Muscle of leg (tissue), 11 donors: Measurements from ENCODE around the gene USP33. TPM values are rescaled to one million over a fixed set of nuclear protein-coding genes. Genes with fewer than 3 reads are reported as not detected.

Experiments
- DNase-seq: peaks from one replicate; pipeline ENCODE4 v3.0.0; 2013
- H3K27ac ChIP-seq: one replicate; pipeline ENCODE4 v1.5.1; 2013; ENCODE audit warnings: mild to moderate bottlenecking, low read length, control low read depth
- H3K27me3 ChIP-seq: one replicate; pipeline ENCODE4 v1.6.1; 2013; ENCODE audit warnings: low read length; ENCODE audit not compliant: control insufficient read depth, insufficient read depth
- H3K36me3 ChIP-seq: one replicate; pipeline ENCODE4 v1.6.1; 2013; ENCODE audit warnings: low read length; ENCODE audit not compliant: control insufficient read depth, insufficient read depth
- H3K4me1 ChIP-seq: one replicate; pipeline ENCODE4 v1.6.1; 2013; ENCODE audit warnings: low read length; ENCODE audit not compliant: control insufficient read depth, insufficient read depth
- H3K4me3 ChIP-seq: one replicate; pipeline ENCODE4 v1.5.1; 2013; ENCODE audit warnings: low read length, control low read depth
- H3K9me3 ChIP-seq: replicated peaks from 2 replicates; pipeline ENCODE4 v1.6.1; 2013; ENCODE audit warnings: low read depth, low read length; ENCODE audit not compliant: control insufficient read depth
- WGBS: methylation state at CpG from one replicate; pipeline ENCODE4 v1.1.5; 2013; ENCODE audit warnings: missing lambda C conversion rate; ENCODE audit not compliant: insufficient coverage; 5-methylcytosine and 5-hydroxymethylcytosine counted together
- polyA plus RNA-seq, 8 donors: library from polyadenylated mRNA; unstranded; fragments of 120-200 nt; gene quantifications; one replicate each; pipeline versions ENCODE4 v1.2.1 to v1.2.3, GENCODE V29; 2013; ENCODE audit warnings: inconsistent platforms in 1 of 8, low replicate concordance in 1 of 8; ENCODE audit not compliant: insufficient read length in 8 of 8, insufficient read depth in 1 of 8
- total RNA-seq: library from RNA; stranded (reverse); fragments of 120-200 nt; gene quantifications from one replicate; pipeline ENCODE4 v1.2.4, GENCODE V29; 2013

The USP33 gene
- total and polyA plus RNA-seq, 9 donors, result 27.4 to 47.2 (median 33.0) TPM

- H3K36me3 ChIP-seq, result peaks cover 3% of the 10 kb centered on the region
- H3K9me3 ChIP-seq, result no peaks in the 10 kb centered on the region
- no peak overlapping the region for H3K4me3 ChIP-seq
- WGBS, result 92% methylated on average over 5 of the region's 6 CpGs
- H3K4me1 ChIP-seq, result no peaks in the 10 kb centered on the region
- H3K27me3 ChIP-seq, result no peaks in the 10 kb centered on the region
- no peak for DNase-seq
- H3K27ac ChIP-seq, result no peak overlapping the region
Observed at GRCh38 chr1:77673030-77673429, 86.6 kb downstream of the USP33 start.

- no CpG with 5 or more reads among the region's 2 CpGs for WGBS
- H3K36me3 ChIP-seq, result peaks cover 3% of the 10 kb centered on the region
- no peaks in the 10 kb centered on the region for H3K9me3 ChIP-seq
- H3K4me3 ChIP-seq, result no peak overlapping the region
- no peak overlapping the region for H3K27ac ChIP-seq
- no peak for DNase-seq
- no peaks in the 10 kb centered on the region for H3K27me3 ChIP-seq
- H3K4me1 ChIP-seq, result no peaks in the 10 kb centered on the region
Observed at GRCh38 chr1:77672374-77672773, 87.3 kb downstream of the USP33 start.

- peaks cover 3% of the 10 kb centered on the region for H3K36me3 ChIP-seq
- DNase-seq, result no peak
- no peak overlapping the region for H3K4me3 ChIP-seq
- no peaks in the 10 kb centered on the region for H3K27me3 ChIP-seq
- WGBS, result no CpG with 5 or more reads among the region's 5 CpGs
- no peaks in the 10 kb centered on the region for H3K9me3 ChIP-seq
- no peaks in the 10 kb centered on the region for H3K4me1 ChIP-seq
- no peak overlapping the region for H3K27ac ChIP-seq
Observed at GRCh38 chr1:77671836-77672235, 87.8 kb downstream of the USP33 start.

- no peak for DNase-seq
- Histone ChIP-seq H3K27ac (no peak overlapping the region), H3K4me3 (no peak overlapping the region), H3K36me3 (no peaks in the 10 kb centered on the region), H3K4me1 (no peaks in the 10 kb centered on the region), H3K27me3 (no peaks in the 10 kb centered on the region), H3K9me3 (no peaks in the 10 kb centered on the region)
- whole genome bisulfite sequencing, result 95% methylated on average over 7 of the region's 7 CpGs
Observed at GRCh38 chr1:77670330-77670729, 89.3 kb downstream of the USP33 start.

- Histone ChIP-seq H3K4me3 (no peak overlapping the region), H3K4me1 (no peaks in the 10 kb centered on the region), H3K36me3 (no peaks in the 10 kb centered on the region), H3K27me3 (no peaks in the 10 kb centered on the region), H3K9me3 (no peaks in the 10 kb centered on the region), H3K27ac (no peak overlapping the region)
- no CpG with 5 or more reads among the region's 1 CpG for WGBS
- no peak for DNase-seq
Observed at GRCh38 chr1:77668924-77669449, 90.7 kb downstream of the USP33 start.

- no peak overlapping the region for H3K27ac ChIP-seq
- no peaks in the 10 kb centered on the region for H3K4me1 ChIP-seq
- no CpG with 5 or more reads among the region's 3 CpGs for WGBS
- peaks cover 4% of the 10 kb centered on the region for H3K36me3 ChIP-seq
- DNase-seq, result no peak
- no peaks in the 10 kb centered on the region for H3K27me3 ChIP-seq
- no peak overlapping the region for H3K4me3 ChIP-seq
- H3K9me3 ChIP-seq, result no peaks in the 10 kb centered on the region
Observed at GRCh38 chr1:77664939-77665516, 94.6 kb downstream of the USP33 start.

GRCh38 chr1:77661696-77662095, 98.0 kb downstream of the USP33 start:
- Histone ChIP-seq H3K27ac (no peak overlapping the region), H3K4me3 (no peak overlapping the region), H3K36me3 (peaks cover 4% of the 10 kb centered on the region), H3K4me1 (no peaks in the 10 kb centered on the region), H3K9me3 (no peaks in the 10 kb centered on the region), H3K27me3 (no peaks in the 10 kb centered on the region)
- no peak for DNase-seq
- 90% methylated on average over 3 of the region's 4 CpGs for WGBS

GRCh38 chr1:77659879-77660593, 99.6 kb downstream of the USP33 start:
- no CpG with 5 or more reads among the region's 4 CpGs for WGBS
- no peak for DNase-seq
- H3K9me3 ChIP-seq, result no peaks in the 10 kb centered on the region
- H3K4me3 ChIP-seq, result no peak overlapping the region
- H3K36me3 ChIP-seq, result peaks cover 4% of the 10 kb centered on the region
- no peak overlapping the region for H3K27ac ChIP-seq
- H3K27me3 ChIP-seq, result no peaks in the 10 kb centered on the region
- H3K4me1 ChIP-seq, result no peaks in the 10 kb centered on the region

GRCh38 chr1:77658271-77658670, 101.4 kb downstream of the USP33 start:
- Histone ChIP-seq H3K36me3 (peaks cover 4% of the 10 kb centered on the region), H3K27ac (no peak overlapping the region), H3K4me3 (no peak overlapping the region), H3K27me3 (no peaks in the 10 kb centered on the region), H3K9me3 (no peaks in the 10 kb centered on the region), H3K4me1 (no peaks in the 10 kb centered on the region)
- no peak for DNase-seq
- WGBS, result no CpG with 5 or more reads among the region's 6 CpGs

GRCh38 chr1:77655431-77655974, 104.1 kb downstream of the USP33 start:
- WGBS, result no CpG with 5 or more reads among the region's 2 CpGs

More at GRCh38 chr1:77655431-77655974, 104.1 kb downstream of the USP33 start:
- Histone ChIP-seq H3K27ac (no peak overlapping the region), H3K36me3 (no peaks in the 10 kb centered on the region), H3K9me3 (peaks cover 4% of the 10 kb centered on the region), H3K4me1 (peaks cover 5% of the 10 kb centered on the region), H3K4me3 (no peak overlapping the region), H3K27me3 (no peaks in the 10 kb centered on the region)
- DNase-seq, result peak; percentile 15
